ENCODE measurements around the gene TMBIM4. TPM values are rescaled to one million over a fixed set of nuclear protein-coding genes. Genes with fewer than 3 reads are reported as not detected.

Gene TMBIM4
- total RNA-seq, 1 experiment from 2014 or later, result 18.4 TPM

GRCh38 chr12:66090157-66090556 lies 79.6 kb downstream of the TMBIM4 start:
- Histone ChIP-seq H3K56ac (ENCODE audit: insufficient read length, low read depth, low read length) (no peak overlapping the region), H2AFZ (ENCODE audit: low read length) (no peak overlapping the region), H3K9me3 (ENCODE audit: control insufficient read depth, low read depth, low read length) (no peaks in the 10 kb centered on the region), H3K23ac (ENCODE audit: insufficient read length, low read depth, low read length) (no peak overlapping the region), H3K23me2 (ENCODE audit: insufficient read length, low read depth, low read length, poor library complexity, severe bottlenecking) (no peaks in the 10 kb centered on the region), H2BK15ac (ENCODE audit: low read depth, low read length) (no peak overlapping the region), H3K4me1 (ENCODE audit: insufficient read depth, low read length) (no peaks in the 10 kb centered on the region), H3K14ac (ENCODE audit: insufficient read depth, low read length) (no peak overlapping the region), H2AK5ac (ENCODE audit: insufficient read length, low read length) (no peak overlapping the region), H3K4me2 (ENCODE audit: insufficient read depth, insufficient read length, low read length) (no peak overlapping the region), H3K79me2 (ENCODE audit: insufficient read depth, low read length) (no peaks in the 10 kb centered on the region), H3T11ph (ENCODE audit: low read length) (no peak overlapping the region), H3K79me1 (ENCODE audit: insufficient read depth, low read depth, low read length, poor library complexity, severe bottlenecking) (no peaks in the 10 kb centered on the region), H3K27ac (ENCODE audit: insufficient read length, low read depth, low read length) (no peak overlapping the region), H3K27me3 (ENCODE audit: insufficient read depth, low read length) (no peaks in the 10 kb centered on the region), H3K18ac (ENCODE audit: insufficient read length, low read depth, low read length) (no peak overlapping the region), H4K5ac (ENCODE audit: insufficient read length, low read depth, low read length) (no peak overlapping the region), H3K9ac (ENCODE audit: extremely low read depth, insufficient read length, low read length) (no peak overlapping the region), H2BK20ac (ENCODE audit: low read depth, low read length, poor library complexity, severe bottlenecking) (no peak overlapping the region), H2BK120ac (ENCODE audit: low read depth, low read length, poor library complexity, severe bottlenecking) (no peak overlapping the region), H2BK12ac (ENCODE audit: insufficient read length, low read depth, low read length) (no peak overlapping the region), H4K91ac (ENCODE audit: insufficient read length, low read depth, low read length) (no peak overlapping the region), H4K8ac (replicated peaks; ENCODE audit: insufficient read length, low read depth, low read length) (no peak overlapping the region), H3K4ac (ENCODE audit: low read depth, low read length) (no peak overlapping the region), H4K20me1 (ENCODE audit: control insufficient read depth, insufficient read depth, insufficient read length) (no peaks in the 10 kb centered on the region), H2BK5ac (ENCODE audit: insufficient read length, low read length) (no peak overlapping the region)
- Mint-ChIP-seq H3K27me3 (ENCODE audit: low read depth) (no peaks in the 10 kb centered on the region), H3K4me1 (peaks cover 3 to 6% of the 10 kb centered on the region in 2 experiments; a peak in 1 of 4 replicates), H3K36me3 (ENCODE audit: insufficient read depth in 1 of 3, low read depth in 3 of 3) (no peaks in the 10 kb centered on the region), H3K27ac (no peak overlapping the region), H3K9me3 (no peaks in the 10 kb centered on the region), H3K4me3 (no peak overlapping the region)
- no CpG with 5 or more reads among the region's 4 CpGs for WGBS (ENCODE audit: extremely low coverage, insufficient read length, low lambda C conversion rate)
- no peak for TF ChIP-seq CTCF (conservative IDR thresholded peaks at IDR 0.05)
- no peak for DNase-seq
